ENCODE measurements around the gene C16orf96. TPM values are rescaled to one million over a fixed set of nuclear protein-coding genes. Genes with fewer than 3 reads are reported as not detected.
"Not testable (repeated sequence)": the region's sequence is repeated elsewhere in the genome, so short reads cannot be mapped to it uniquely, and the experiment has no call there.

The C16orf96 gene
- total and polyA plus RNA-seq, 7 donors = 0.04 to 0.32 (median 0.06) TPM; not detected in 3

- DNase-seq (no peak), ATAC-seq (no peak)
- 79 to 80% (median 80%) methylated on average over 15 of the region's 15 CpGs for WGBS, 3 donors
- H3K4me1 ChIP-seq = no peaks in the 10 kb centered on the region
- H3K27me3 ChIP-seq (ENCODE audit: insufficient read depth in 3 of 3, low read length in 2 of 3) = peaks cover 0 to 2% (median 0%) of the 10 kb centered on the region in 3 donors
- no peak overlapping the region for H3K27ac ChIP-seq
- no peaks in the 10 kb centered on the region for H3K36me3 ChIP-seq (ENCODE audit: insufficient read depth in 1 of 2, low read depth in 1 of 2)
- H3K9me3 ChIP-seq = no peaks in the 10 kb centered on the region
- TF ChIP-seq CTCF (IDR thresholded peaks at IDR 0.05) = no peak
- no peak overlapping the region for H3K4me3 ChIP-seq
- intact Hi-C loops (cut with DNase I) = no loop called here
Measured at GRCh38 chr16:4570688-4571321, 14.7 kb downstream of the C16orf96 start.

DNA sequence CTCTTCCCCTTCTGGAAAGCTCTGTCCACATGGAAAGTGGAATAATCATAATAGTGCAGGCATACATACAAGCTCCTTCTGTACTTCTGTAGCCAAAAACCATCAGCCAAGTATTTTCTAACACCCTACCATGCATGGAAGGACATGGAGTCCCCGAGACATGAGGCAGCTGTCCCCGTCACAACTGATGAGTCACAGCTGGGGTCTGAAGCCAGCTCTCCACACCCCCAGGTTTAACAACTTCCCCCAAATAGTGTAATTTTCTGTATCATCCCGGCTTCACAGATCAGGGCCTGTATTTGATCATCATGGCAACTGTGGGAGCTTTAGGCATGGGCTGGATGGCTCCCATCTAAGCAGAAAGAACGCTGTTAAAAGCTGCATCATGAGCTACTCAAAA lies 16.6 kb downstream of the C16orf96 start:
- Histone ChIP-seq H3K9me3 (no peaks in the 10 kb centered on the region), H3K36me3 (ENCODE audit: insufficient read depth in 1 of 2, low read depth in 1 of 2) (no peaks in the 10 kb centered on the region), H3K4me1 (no peaks in the 10 kb centered on the region), H3K27me3 (ENCODE audit: insufficient read depth in 3 of 3, low read length in 2 of 3) (peaks cover 0 to 2% (median 0%) of the 10 kb centered on the region in 3 donors), H3K27ac (no peak overlapping the region), H3K4me3 (no peak overlapping the region)
- peak in 3 of 4 donors; percentile 63 to 78 (median 64) for ATAC-seq
- WGBS, 3 donors = 30 to 43% (median 34%) methylated on average over 4 of the region's 4 CpGs
- no peak for TF ChIP-seq CTCF (IDR thresholded peaks at IDR 0.05)
- DNase-seq = no peak
- intact Hi-C loops (cut with DNase I) = no loop called here

GRCh38 chr16:4573926-4574325 lies 17.8 kb downstream of the C16orf96 start:
- H3K4me3 ChIP-seq; H3K27ac ChIP-seq; H3K9me3 ChIP-seq; intact Hi-C loops (cut with DNase I); H3K36me3 ChIP-seq (ENCODE audit: insufficient read depth in 1 of 2, low read depth in 1 of 2); H3K27me3 ChIP-seq (ENCODE audit: insufficient read depth in 3 of 3, low read length in 2 of 3); H3K4me1 ChIP-seq; DNase-seq; ATAC-seq: not testable (repeated sequence)
- whole genome bisulfite sequencing, 3 donors = 79 to 82% (median 81%) methylated on average over 7 of the region's 7 CpGs

- H3K4me3 ChIP-seq = no peak overlapping the region
- 72 to 77% (median 73%) methylated on average over 11 of the region's 11 CpGs for WGBS, 3 donors
- intact Hi-C loops (cut with DNase I) = no loop called here
- DNase-seq = no peak
- H3K36me3 ChIP-seq (ENCODE audit: insufficient read depth in 1 of 2, low read depth in 1 of 2) = no peaks in the 10 kb centered on the region
- no peaks in the 10 kb centered on the region for H3K9me3 ChIP-seq
- no peak overlapping the region for H3K27ac ChIP-seq
- peaks cover 0 to 4% (median 0%) of the 10 kb centered on the region in 3 donors for H3K27me3 ChIP-seq (ENCODE audit: insufficient read depth in 3 of 3, low read length in 2 of 3)
- TF ChIP-seq CTCF (IDR thresholded peaks at IDR 0.05) = no peak
- H3K4me1 ChIP-seq = no peaks in the 10 kb centered on the region
- ATAC-seq = no peak
Measured at GRCh38 chr16:4574919-4575705, 19.0 kb downstream of the C16orf96 start.

DNA sequence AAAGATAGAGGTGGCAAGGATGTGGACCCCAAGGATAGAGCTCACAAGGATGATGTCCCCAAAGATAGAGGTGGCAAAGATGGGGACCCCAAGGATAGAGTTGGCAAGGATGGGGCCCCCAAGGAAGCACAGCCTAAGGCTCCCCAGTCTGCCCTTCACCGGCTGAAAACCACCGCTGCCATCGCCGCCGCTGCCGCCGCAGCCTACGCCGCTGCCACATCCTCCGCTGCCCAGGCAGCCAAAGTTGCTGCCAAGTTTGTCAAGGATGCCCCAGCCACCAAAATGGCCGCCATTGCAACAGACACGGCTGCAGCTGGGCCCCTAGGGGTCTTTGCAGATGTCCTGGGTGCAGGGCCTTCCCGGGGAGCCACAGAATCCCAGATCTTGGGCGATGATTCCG lies 19.9 kb downstream of the C16orf96 start:
- no peak overlapping the region for H3K4me3 ChIP-seq
- H3K4me1 ChIP-seq = no peaks in the 10 kb centered on the region
- intact Hi-C loops (cut with DNase I) = no loop called here
- no peak overlapping the region for H3K27ac ChIP-seq
- H3K36me3 ChIP-seq (ENCODE audit: insufficient read depth in 1 of 2, low read depth in 1 of 2) = no peaks in the 10 kb centered on the region
- DNase-seq = no peak
- peaks cover 0 to 2% (median 0%) of the 10 kb centered on the region in 3 donors for H3K27me3 ChIP-seq (ENCODE audit: insufficient read depth in 3 of 3, low read length in 2 of 3)
- no peak for TF ChIP-seq CTCF (IDR thresholded peaks at IDR 0.05)
- no peaks in the 10 kb centered on the region for H3K9me3 ChIP-seq
- 92 to 96% (median 95%) methylated on average over 11 to 15 of the region's 15 CpGs for WGBS, 3 donors
- ATAC-seq = no peak

Data from psoas muscle (tissue), 8 donors.